Posterior cingulate gyrus (tissue), 11 donors: ENCODE data around the gene ANKH.

Source experiments
- DNase-seq, 10 donors: peaks; one replicate each; pipeline versions ENCODE4 v3.0.0 to v3.0.0-alpha.2; 2020 to 2021; ENCODE audit warnings: mixed read lengths in 3 of 10
- intact Hi-C: fragments of 100-400 bp; cut with DNase I; formaldehyde crosslinking; loops from one replicate; pipeline ENCODE4 v1.15.1; 2023

ANKH gene

GRCh38 chr5:14659821-14660607 is 211.6 kb downstream of the ANKH start:
- intact Hi-C loops: loop anchor here (5.0 to 10.0 kb wide), 2 partner anchors 212 to 515 kb away; partner anchors contain the start of genes ANKH and TRIO
- no peak for DNase-seq

DNA sequence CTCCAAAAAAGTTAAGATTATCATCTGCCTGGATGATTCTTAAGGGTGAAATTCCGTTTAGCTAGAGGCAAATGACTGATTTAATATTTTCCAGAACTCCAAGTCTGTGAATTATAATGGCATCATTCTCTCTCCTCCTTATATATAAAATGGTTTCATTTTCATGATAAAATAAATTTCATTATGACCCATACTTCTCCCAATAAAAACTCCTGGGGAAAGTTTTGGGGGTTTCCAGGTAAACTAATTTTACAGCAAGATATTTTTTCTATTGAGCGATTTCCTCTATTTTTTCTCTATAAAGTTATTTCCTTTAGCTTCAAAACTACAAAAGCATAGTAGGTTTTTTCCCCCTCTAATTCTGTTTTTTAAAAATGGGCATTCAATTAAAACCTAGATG is 214.7 kb downstream of the ANKH start:
- intact Hi-C loops: no loop called here
- no peak for DNase-seq

- intact Hi-C loops: no loop called here
Observed at GRCh38 chr5:14655146-14655741, 216.3 kb downstream of the ANKH start.

More at GRCh38 chr5:14655146-14655741, 216.3 kb downstream of the ANKH start:
- no peak for DNase-seq
